ENCODE measurements around the gene BARX2.

BARX2 gene

DNA sequence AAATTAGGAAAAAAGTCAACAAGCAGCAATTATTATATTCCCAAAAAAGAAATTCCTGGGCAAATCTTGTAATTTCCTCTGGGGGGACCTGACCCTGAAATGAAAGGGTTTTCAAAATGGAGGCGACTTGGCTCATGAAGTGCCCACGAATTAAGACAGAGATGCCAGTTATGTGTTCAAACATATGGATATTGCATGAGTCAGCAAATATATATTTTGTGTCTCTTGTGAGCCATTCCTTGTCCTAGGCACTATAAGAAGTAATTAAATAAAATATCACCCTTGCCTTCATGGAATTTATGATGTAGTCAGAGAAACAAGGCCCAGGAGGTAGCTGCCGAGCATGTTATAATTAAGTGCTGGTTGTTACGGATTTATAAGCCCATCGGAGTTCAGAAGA is 68.6 kb downstream of the BARX2 start:
- Histone ChIP-seq H3K27me3 (ENCODE audit: low read length) (no peaks in the 10 kb centered on the region), H3K36me3 (ENCODE audit: low read length) (no peaks in the 10 kb centered on the region)
- no peak for TF ChIP-seq CTCF (IDR thresholded peaks at IDR 0.05; ENCODE audit: insufficient read depth, low read length, poor library complexity, severe bottlenecking)
- no peak for TF ChIP-seq EZH2phosphoT487 (conservative IDR thresholded peaks at IDR 0.05; ENCODE audit: low read length)

DNA sequence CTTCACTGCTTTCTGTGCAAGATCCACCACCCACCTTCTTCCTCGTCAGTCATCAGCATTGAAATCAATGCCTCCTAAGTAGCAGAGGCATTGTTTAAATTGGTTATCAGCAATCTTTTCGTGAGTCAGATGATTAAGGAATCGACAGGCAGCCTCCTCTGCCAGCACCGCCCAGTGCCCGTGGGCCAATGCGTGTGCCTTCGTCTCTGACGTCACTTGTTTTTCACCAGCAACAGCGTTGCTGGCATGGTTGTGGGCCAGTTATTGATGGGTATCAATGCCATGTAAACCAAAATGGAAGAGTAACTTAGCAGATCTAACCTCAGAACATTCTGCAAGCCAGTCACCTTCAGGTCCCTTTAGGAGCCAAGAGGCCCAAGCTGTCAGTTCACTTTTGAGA is 69.6 kb downstream of the BARX2 start:
- Histone ChIP-seq H4K20me1 (ENCODE audit: low read depth, low read length) (no peaks in the 10 kb centered on the region), H2AFZ (ENCODE audit: low read depth, low read length, severe bottlenecking) (no peak overlapping the region), H3K36me3 (ENCODE audit: low read length) (no peaks in the 10 kb centered on the region), H3K9me2 (replicated peaks; ENCODE audit: insufficient read depth, low read length) (no peaks in the 10 kb centered on the region), H3K27me3 (ENCODE audit: low read length) (no peaks in the 10 kb centered on the region), H3K4me3 (ENCODE audit: insufficient read depth, low read length, poor library complexity, severe bottlenecking) (no peak overlapping the region), H3K4me2 (ENCODE audit: low read depth, low read length, poor library complexity, severe bottlenecking) (no peak overlapping the region), H3K27ac (ENCODE audit: low read depth, low read length) (no peak overlapping the region), H3K79me2 (ENCODE audit: insufficient read depth, low read length) (no peaks in the 10 kb centered on the region), H3F3A (ENCODE audit: insufficient read depth) (no peaks in the 10 kb centered on the region), H3K9ac (ENCODE audit: low read length) (no peak overlapping the region), H3K9me3 (ENCODE audit: insufficient read depth, low read length) (no peaks in the 10 kb centered on the region)
- no peak for TF ChIP-seq EZH2phosphoT487 (conservative IDR thresholded peaks at IDR 0.05; ENCODE audit: low read length)
- TF ChIP-seq CTCF (IDR thresholded peaks at IDR 0.05; ENCODE audit: insufficient read depth, low read length, poor library complexity, severe bottlenecking): no peak

More for the DNA sequence above, 68.6 kb downstream of the BARX2 start:
- H3K79me2 ChIP-seq (ENCODE audit: insufficient read depth, low read length): no peaks in the 10 kb centered on the region
- no peaks in the 10 kb centered on the region for H3F3A ChIP-seq (ENCODE audit: insufficient read depth)
- no peak overlapping the region for H3K4me2 ChIP-seq (ENCODE audit: low read depth, low read length, poor library complexity, severe bottlenecking)
- H3K9me3 ChIP-seq (ENCODE audit: insufficient read depth, low read length): no peaks in the 10 kb centered on the region
- H3K9me2 ChIP-seq (replicated peaks; ENCODE audit: insufficient read depth, low read length): no peaks in the 10 kb centered on the region
- no peak overlapping the region for H3K9ac ChIP-seq (ENCODE audit: low read length)
- H3K27ac ChIP-seq (ENCODE audit: low read depth, low read length): no peak overlapping the region
- no peak overlapping the region for H2AFZ ChIP-seq (ENCODE audit: low read depth, low read length, severe bottlenecking)
- H3K4me3 ChIP-seq (ENCODE audit: insufficient read depth, low read length, poor library complexity, severe bottlenecking): no peak overlapping the region
- no peaks in the 10 kb centered on the region for H4K20me1 ChIP-seq (ENCODE audit: low read depth, low read length)

DNA sequence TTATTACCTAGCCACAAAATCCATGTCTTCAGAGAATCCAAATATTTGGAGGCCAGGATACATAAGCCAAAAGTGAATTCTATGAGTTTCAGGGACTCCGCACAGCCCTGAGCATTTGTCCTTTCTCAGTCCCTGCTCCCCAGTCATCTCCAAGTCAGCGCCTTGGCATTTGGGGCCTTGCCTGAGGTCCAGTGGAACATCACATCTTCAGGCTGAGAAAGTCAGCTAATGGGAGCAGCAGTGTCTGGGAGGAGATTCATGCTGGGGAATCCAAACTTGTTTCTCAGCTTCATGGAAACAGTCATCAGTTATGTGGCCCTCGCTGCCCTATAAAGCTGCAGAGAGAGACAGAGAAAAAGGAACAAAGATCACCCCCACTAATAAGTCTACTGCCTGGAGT is 70.9 kb downstream of the BARX2 start:
- Histone ChIP-seq H2AFZ (ENCODE audit: low read depth, low read length, severe bottlenecking) (no peak overlapping the region), H3K9me2 (replicated peaks; ENCODE audit: insufficient read depth, low read length) (no peaks in the 10 kb centered on the region), H3K36me3 (ENCODE audit: low read length) (no peaks in the 10 kb centered on the region), H3K4me3 (ENCODE audit: insufficient read depth, low read length, poor library complexity, severe bottlenecking) (no peak overlapping the region), H3K4me2 (ENCODE audit: low read depth, low read length, poor library complexity, severe bottlenecking) (no peak overlapping the region), H3K27ac (ENCODE audit: low read depth, low read length) (no peak overlapping the region), H3F3A (ENCODE audit: insufficient read depth) (no peaks in the 10 kb centered on the region), H3K9ac (ENCODE audit: low read length) (no peak overlapping the region), H3K9me3 (ENCODE audit: insufficient read depth, low read length) (no peaks in the 10 kb centered on the region), H4K20me1 (ENCODE audit: low read depth, low read length) (no peaks in the 10 kb centered on the region), H3K27me3 (ENCODE audit: low read length) (no peaks in the 10 kb centered on the region), H3K79me2 (ENCODE audit: insufficient read depth, low read length) (no peaks in the 10 kb centered on the region)
- TF ChIP-seq EZH2phosphoT487 (conservative IDR thresholded peaks at IDR 0.05; ENCODE audit: low read length): no peak

- Histone ChIP-seq H3K9ac (ENCODE audit: low read length) (no peak overlapping the region), H3K4me2 (ENCODE audit: low read depth, low read length, poor library complexity, severe bottlenecking) (no peak overlapping the region), H3K27me3 (ENCODE audit: low read length) (no peaks in the 10 kb centered on the region), H3K9me3 (ENCODE audit: insufficient read depth, low read length) (no peaks in the 10 kb centered on the region), H3K79me2 (ENCODE audit: insufficient read depth, low read length) (no peaks in the 10 kb centered on the region), H3F3A (ENCODE audit: insufficient read depth) (no peaks in the 10 kb centered on the region), H3K36me3 (ENCODE audit: low read length) (no peaks in the 10 kb centered on the region), H4K20me1 (ENCODE audit: low read depth, low read length) (no peaks in the 10 kb centered on the region), H3K9me2 (replicated peaks; ENCODE audit: insufficient read depth, low read length) (no peaks in the 10 kb centered on the region), H2AFZ (ENCODE audit: low read depth, low read length, severe bottlenecking) (no peak overlapping the region), H3K27ac (ENCODE audit: low read depth, low read length) (no peak overlapping the region), H3K4me3 (ENCODE audit: insufficient read depth, low read length, poor library complexity, severe bottlenecking) (no peak overlapping the region)
- TF ChIP-seq CTCF (IDR thresholded peaks at IDR 0.05; ENCODE audit: insufficient read depth, low read length, poor library complexity, severe bottlenecking): no peak
- no peak for TF ChIP-seq EZH2phosphoT487 (conservative IDR thresholded peaks at IDR 0.05; ENCODE audit: low read length)
Measured at GRCh38 chr11:129447654-129448239, 72.1 kb downstream of the BARX2 start.

All from SU-DHL-6 (cell line).